ENCODE data around the gene SPEM2.

The SPEM2 gene

DNA sequence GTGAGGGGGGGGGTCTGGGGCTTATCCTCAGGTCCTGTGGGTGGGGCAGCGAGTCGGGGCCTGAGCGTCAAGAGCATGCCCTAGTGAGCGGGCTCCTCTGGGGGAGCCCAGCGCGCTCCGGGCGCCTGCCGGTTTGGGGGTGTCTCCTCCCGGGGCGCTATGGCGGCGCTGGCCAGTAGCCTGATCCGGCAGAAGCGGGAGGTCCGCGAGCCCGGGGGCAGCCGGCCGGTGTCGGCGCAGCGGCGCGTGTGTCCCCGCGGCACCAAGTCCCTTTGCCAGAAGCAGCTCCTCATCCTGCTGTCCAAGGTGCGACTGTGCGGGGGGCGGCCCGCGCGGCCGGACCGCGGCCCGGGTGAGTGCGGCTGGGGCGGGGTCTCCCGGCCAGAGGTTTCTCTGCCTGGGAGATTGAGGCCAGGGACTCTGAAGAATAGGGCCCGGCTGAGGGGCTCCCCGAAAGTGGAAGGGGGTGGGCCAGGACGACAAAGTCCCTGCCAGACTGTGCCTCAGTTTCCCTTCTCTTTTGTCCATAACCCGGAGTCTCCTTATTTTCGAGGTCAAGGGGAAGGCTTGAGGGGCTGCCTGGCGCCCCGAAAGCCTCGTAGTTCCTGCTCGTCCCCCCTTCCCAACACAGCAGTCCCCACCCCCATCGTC is 14.2 kb downstream of the SPEM2 start, which contains the start of gene FGF11:
Gene FGF11, plus strand, starts transcription at position 51 of the 651 bp plus-strand sequence. Its CDS starts 109 bp downstream, at position 160.
- DNase-seq (ENCODE audit: low spot score), result no peak
- in situ Hi-C loops (cut with MboI; ENCODE audit: low sequenced_read_pairs, unreplicated experiment), result no loop called here
- TF ChIP-seq CTCF (IDR thresholded peaks at IDR 0.05; ENCODE audit: borderline replicate concordance, control extremely low read depth, extremely low read depth, insufficient read depth, missing control alignments), result no peak

GRCh38 chr17:7440113-7440833 is 14.9 kb downstream of the SPEM2 start:
- in situ Hi-C loops (cut with MboI; ENCODE audit: low sequenced_read_pairs, unreplicated experiment), result no loop called here
- no peak for TF ChIP-seq CTCF (IDR thresholded peaks at IDR 0.05; ENCODE audit: borderline replicate concordance, control extremely low read depth, extremely low read depth, insufficient read depth, missing control alignments)
- DNase-seq (ENCODE audit: low spot score), result peak; percentile 81

DNA sequence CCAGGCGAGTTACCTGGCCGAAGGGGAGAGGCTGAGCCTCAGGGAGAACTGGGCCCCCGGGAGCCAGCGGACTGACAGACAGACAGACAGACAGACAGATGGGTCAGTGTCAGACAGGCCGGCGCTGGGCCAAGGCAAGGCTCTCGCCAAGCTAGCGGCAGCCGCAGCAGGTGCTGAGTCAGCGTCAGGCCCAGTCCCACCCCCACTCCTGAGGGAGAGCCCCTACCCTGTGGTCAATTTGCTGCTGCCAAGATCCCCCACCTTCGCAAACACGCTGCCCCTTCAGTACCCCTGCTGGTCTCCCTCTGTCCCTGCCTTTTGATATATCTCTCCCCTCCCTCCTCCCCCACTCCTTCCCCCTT is 15.4 kb downstream of the SPEM2 start:
- no peak for TF ChIP-seq CTCF (IDR thresholded peaks at IDR 0.05; ENCODE audit: borderline replicate concordance, control extremely low read depth, extremely low read depth, insufficient read depth, missing control alignments)
- DNase-seq (ENCODE audit: low spot score), result peak; percentile 80
- in situ Hi-C loops (cut with MboI; ENCODE audit: low sequenced_read_pairs, unreplicated experiment), result no loop called here

DNA sequence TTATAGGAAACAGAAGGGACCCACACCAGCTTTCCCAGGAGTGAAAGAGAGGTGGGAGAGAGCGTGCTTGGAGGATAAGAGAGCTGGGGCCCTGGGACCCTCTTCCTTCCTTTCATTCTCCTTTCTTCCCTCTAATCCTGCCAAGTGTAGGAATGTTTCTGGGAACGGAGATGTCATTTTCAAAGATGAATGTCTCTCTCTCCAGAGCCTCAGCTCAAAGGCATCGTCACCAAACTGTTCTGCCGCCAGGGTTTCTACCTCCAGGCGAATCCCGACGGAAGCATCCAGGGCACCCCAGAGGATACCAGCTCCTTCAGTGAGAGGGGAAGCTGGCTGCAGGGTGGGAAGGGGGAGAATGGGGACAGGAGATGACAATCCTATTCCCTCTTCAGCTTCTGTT is 15.8 kb downstream of the SPEM2 start:
- in situ Hi-C loops (cut with MboI; ENCODE audit: low sequenced_read_pairs, unreplicated experiment), result no loop called here
- no peak for DNase-seq (ENCODE audit: low spot score)
- no peak for TF ChIP-seq CTCF (IDR thresholded peaks at IDR 0.05; ENCODE audit: borderline replicate concordance, control extremely low read depth, extremely low read depth, insufficient read depth, missing control alignments)

DNA sequence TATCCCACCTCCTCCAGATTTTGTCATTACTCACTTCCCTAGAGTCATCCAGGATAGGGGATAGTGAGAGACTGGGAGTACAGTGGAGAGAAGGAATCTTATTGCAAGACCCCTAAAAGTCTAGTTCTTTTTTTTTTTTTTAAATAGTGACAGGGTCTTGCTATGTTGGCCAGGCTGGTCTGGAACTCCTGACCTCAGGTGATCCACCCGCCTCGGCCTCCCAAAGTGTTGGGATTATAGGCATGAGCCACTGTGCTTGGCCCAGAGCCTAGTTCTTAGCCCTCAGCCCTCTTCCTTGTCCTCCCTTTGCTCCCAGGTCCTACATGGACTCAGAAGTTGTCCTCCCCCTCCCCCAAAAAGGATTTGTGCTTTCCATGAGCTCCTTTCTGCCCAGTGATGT is 16.7 kb downstream of the SPEM2 start:
- TF ChIP-seq CTCF (IDR thresholded peaks at IDR 0.05; ENCODE audit: borderline replicate concordance, control extremely low read depth, extremely low read depth, insufficient read depth, missing control alignments), result no peak
- DNase-seq (ENCODE audit: low spot score), result no peak
- in situ Hi-C loops (cut with MboI; ENCODE audit: low sequenced_read_pairs, unreplicated experiment), result no loop called here

DNA sequence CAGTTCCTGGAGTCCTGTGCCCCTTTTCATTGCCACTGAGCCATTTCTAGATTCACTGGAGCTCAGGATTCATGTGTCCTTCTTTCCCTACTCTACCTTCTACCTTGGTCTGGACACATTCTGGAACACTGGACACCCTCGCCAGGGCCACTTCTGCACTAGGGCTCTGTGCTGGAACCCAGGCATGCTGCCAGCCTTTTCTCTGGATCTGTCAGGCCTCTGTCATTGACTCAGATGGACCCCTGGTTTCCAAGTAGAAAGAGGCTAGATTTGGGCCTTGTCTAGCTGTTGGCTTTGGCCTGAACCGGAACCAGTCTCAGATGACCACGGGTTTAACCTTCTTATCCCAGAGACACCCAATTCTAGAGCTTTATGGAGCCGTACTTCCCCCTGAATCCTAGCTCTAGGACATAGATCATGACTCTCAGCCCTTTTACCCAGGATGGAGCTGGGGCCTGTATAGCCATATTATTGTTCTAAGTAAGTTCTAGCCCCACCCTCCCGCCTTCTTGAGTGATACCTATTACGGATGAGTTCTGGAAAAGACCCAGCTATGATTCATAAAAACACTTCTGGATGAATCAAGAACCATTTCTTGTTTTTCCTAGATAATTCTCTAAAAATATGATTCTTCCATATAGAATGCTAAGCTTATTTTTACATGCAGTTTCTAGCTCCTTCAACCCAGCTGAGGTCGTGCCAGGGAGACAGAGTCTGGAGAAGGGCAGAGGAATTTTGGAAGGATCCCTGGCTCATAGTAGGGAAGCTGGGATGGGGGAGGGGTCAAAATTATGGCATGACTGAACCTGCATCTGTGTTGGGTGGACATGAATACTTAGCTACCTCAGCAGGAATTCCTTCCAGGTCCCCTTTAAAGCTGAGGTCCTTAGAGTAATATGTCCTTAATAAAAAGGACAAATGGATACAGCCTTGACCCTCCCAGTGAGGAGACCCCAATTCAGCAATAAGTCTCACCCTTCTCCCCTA is 18.4 kb downstream of the SPEM2 start:
- in situ Hi-C loops (cut with MboI; ENCODE audit: low sequenced_read_pairs, unreplicated experiment), result no loop called here
- DNase-seq (ENCODE audit: low spot score), result no peak
- no peak for TF ChIP-seq CTCF (IDR thresholded peaks at IDR 0.05; ENCODE audit: borderline replicate concordance, control extremely low read depth, extremely low read depth, insufficient read depth, missing control alignments)

All from GM13976 (cell line).